Measurements from ENCODE around the gene CISD2.
A peak's percentile ranks its signal among the peaks of the same experiment; 100 is the strongest.
"Not testable (repeated sequence)": the region's sequence is repeated elsewhere in the genome, so short reads cannot be mapped to it uniquely, and the experiment has no call there.

CISD2 gene

GRCh38 chr4:102868781-102869568 is at the start of gene CISD2:
Gene CISD2, plus strand, starts transcription at chr4:102868992. Its CDS starts 93 bp downstream, at chr4:102869085.
- DNase-seq = peak; percentile 69 to 83

- DNase-seq = not testable (repeated sequence)
Observed at GRCh38 chr4:102819100-102819499, 49.7 kb upstream of the CISD2 start.

GRCh38 chr4:102819588-102820365 is 49.0 kb upstream of the CISD2 start:
- no peak for DNase-seq

- DNase-seq = no peak
Observed at GRCh38 chr4:102823464-102823863, 45.3 kb upstream of the CISD2 start.

- DNase-seq = no peak
Observed at GRCh38 chr4:102823897-102824296, 44.9 kb upstream of the CISD2 start.

- DNase-seq = no peak
Observed at GRCh38 chr4:102824398-102824797, 44.4 kb upstream of the CISD2 start.

- DNase-seq = peak; percentile 14 to 41
Observed at GRCh38 chr4:102825261-102826091, 43.3 kb upstream of the CISD2 start.

GRCh38 chr4:102826105-102826889 is 42.5 kb upstream of the CISD2 start:
- no peak for DNase-seq

GRCh38 chr4:102826890-102827673 is 41.7 kb upstream of the CISD2 start, which contains the start of gene UBE2D3:
Gene UBE2D3, minus strand, starts transcription at chr4:102827551. Its CDS starts 1,043 bp downstream, at chr4:102826508.
- DNase-seq = peak; percentile 59 to 82

GRCh38 chr4:102827674-102828496 is 40.9 kb upstream of the CISD2 start:
- DNase-seq = peak; percentile 95 to 97

- no peak for DNase-seq
Observed at GRCh38 chr4:102828497-102828808, 40.3 kb upstream of the CISD2 start.

GRCh38 chr4:102829803-102830202 is 39.0 kb upstream of the CISD2 start:
- DNase-seq = no peak

GRCh38 chr4:102832105-102832504 is 36.7 kb upstream of the CISD2 start:
- DNase-seq = no peak

- DNase-seq = no peak
Observed at GRCh38 chr4:102832667-102833066, 36.1 kb upstream of the CISD2 start.

GRCh38 chr4:102836596-102836995 is 32.2 kb upstream of the CISD2 start:
- DNase-seq = no peak

- no peak for DNase-seq
Observed at GRCh38 chr4:102842367-102842766, 26.4 kb upstream of the CISD2 start.

- no peak for DNase-seq
Observed at GRCh38 chr4:102843273-102843672, 25.5 kb upstream of the CISD2 start.

- no peak for DNase-seq
Observed at GRCh38 chr4:102843938-102844337, 24.9 kb upstream of the CISD2 start.

- DNase-seq = no peak
Observed at GRCh38 chr4:102847687-102848086, 21.1 kb upstream of the CISD2 start.

GRCh38 chr4:102849579-102850104 is 19.1 kb upstream of the CISD2 start:
- no peak for DNase-seq

Measured in NCI-H524 (cell line).